A549 (cell line): ENCODE data around the gene KCNH2. TPM values are rescaled to one million over a fixed set of nuclear protein-coding genes. Genes with fewer than 3 reads are reported as not detected.

ENCODE experiments used
- ATAC-seq, 2 experiments: fragments of 200-7000 bp in 1 of 2; fragments of >200 bp in 1 of 2; cut with Nextera tagmentation in 1 of 2; cut with Tn5 transposase in 1 of 2; 3 replicates each; pipeline versions ENCODE4 v1.8.0 to v1.9.1; 2018 to 2020; ENCODE audit warnings: mild to moderate bottlenecking in 1 of 2, moderate library complexity in 1 of 2
- CTCF ChIA-PET: fragments of 300-600 bp; sonication (Branson Sonifier 250); formaldehyde crosslinking; extraction: SDS; loops from one replicate; lab custom pipeline; 2021; ENCODE audit warnings: antibody characterized with exemption, inconsistent platforms; lab: Yijun Ruan, JAX
- POLR2A ChIA-PET: fragments of 350-600 bp; formaldehyde crosslinking; extraction: SDS; loops from one replicate; lab custom pipeline; 2021; ENCODE audit warnings: antibody characterized with exemption, inconsistent platforms; lab: Yijun Ruan, JAX
- DNase-seq, 2 experiments: peaks; one replicate each; pipeline versions ENCODE4 v3.0.0 to v3.0.0-alpha.2; 2011 to 2016; ENCODE audit warnings: low read depth in 1 of 2, low spot score in 1 of 2
- FAIRE-seq: peaks from 2 replicates; lab custom pipeline; 2011; peaks lifted over from hg19 to GRCh38; lab: Jason Lieb, UNC
- H3K27ac ChIP-seq, 2 experiments: fragments of >200 bp; sonication (Bioruptor Twin); formaldehyde crosslinking; 3 replicates each; pipeline ENCODE4 v1.5.1; 2016 to 2017
- H3K4me1 ChIP-seq: fragments of >200 bp; sonication (Bioruptor Twin); formaldehyde crosslinking; 3 replicates; pipeline ENCODE4 v1.6.1; 2016
- H3K4me2 ChIP-seq: fragments of >200 bp; sonication (Bioruptor Twin); formaldehyde crosslinking; 3 replicates; pipeline ENCODE4 v1.6.1; 2016
- H3K4me3 ChIP-seq: fragments of >200 bp; sonication (Bioruptor Twin); formaldehyde crosslinking; 3 replicates; pipeline ENCODE4 v1.5.1; 2016
- H3K9me3 ChIP-seq: fragments of >200 bp; sonication (Bioruptor Twin); formaldehyde crosslinking; 3 replicates; pipeline ENCODE4 v1.6.1; 2016
- CBX8 ChIP-seq: fragments of 200-600 bp; sonication (generic); IDR thresholded peaks from 2 replicates; pipeline ENCODE4 v1.6.1; 2016
- CHD2 ChIP-seq: fragments of 150-350 bp; IDR thresholded peaks from 2 replicates; pipeline ENCODE4 v1.6.1; 2014; ENCODE audit warnings: low read length; ENCODE audit not compliant: partially characterized antibody
- EP300 ChIP-seq, 2 experiments: fragments of >200 bp; sonication (Bioruptor Twin); formaldehyde crosslinking; IDR thresholded peaks; 2 replicates in 1 of 2; 3 replicates in 1 of 2; pipeline ENCODE4 v1.6.1; 2016 to 2017
- ESRRA ChIP-seq: fragments of 150-350 bp; IDR thresholded peaks from 2 replicates; pipeline ENCODE4 v1.6.1; 2014; ENCODE audit warnings: mild to moderate bottlenecking, low read length, borderline replicate concordance
- HEYL ChIP-seq: fragments of 250-450 bp; sonication (Bioruptor Pico); IDR thresholded peaks from 2 replicates; pipeline ENCODE4 v1.8.0; 2021; ENCODE audit warnings: mild to moderate bottlenecking, moderate library complexity
- KDM1A ChIP-seq: fragments of 200-600 bp; sonication (generic); IDR thresholded peaks from 2 replicates; pipeline ENCODE4 v1.6.1; 2016; ENCODE audit warnings: low read depth, mild to moderate bottlenecking
- MAFK ChIP-seq: fragments of 450-650 bp; IDR thresholded peaks from 2 replicates; pipeline ENCODE4 v1.6.1; 2014; ENCODE audit not compliant: partially characterized antibody
- MAZ ChIP-seq: fragments of 150-350 bp; IDR thresholded peaks from 2 replicates; pipeline ENCODE4 v1.6.1; 2014; ENCODE audit warnings: antibody characterized with exemption, low read depth, low read length, borderline replicate concordance
- NPAS2 ChIP-seq: fragments of 250-450 bp; sonication (Bioruptor Pico); IDR thresholded peaks from 2 replicates; pipeline ENCODE4 v1.8.0; 2022; ENCODE audit warnings: mild to moderate bottlenecking, moderate library complexity, borderline replicate concordance
- NR3C1 ChIP-seq: fragments of >200 bp; sonication (Bioruptor Twin); formaldehyde crosslinking; IDR thresholded peaks from 3 replicates; pipeline ENCODE4 v1.6.1; 2017
- PHF8 ChIP-seq: fragments of 200-600 bp; sonication (generic); IDR thresholded peaks from 2 replicates; pipeline ENCODE4 v1.6.1; 2016; ENCODE audit warnings: low read depth, mild to moderate bottlenecking, antibody characterized with exemption, moderate library complexity, borderline replicate concordance
- ZC3H11A ChIP-seq: fragments of 450-650 bp; IDR thresholded peaks from 2 replicates; pipeline ENCODE4 v1.6.1; 2014; ENCODE audit warnings: antibody characterized with exemption, mild to moderate bottlenecking
- ZFP36 ChIP-seq: fragments of 450-650 bp; IDR thresholded peaks from 2 replicates; pipeline ENCODE4 v1.6.1; 2014; ENCODE audit warnings: borderline replicate concordance; ENCODE audit not compliant: partially characterized antibody
- WGBS: methylation state at CpG from one replicate; pipeline ENCODE4 v1.1.6; 2017; ENCODE audit errors: missing lambda C conversion rate; 5-methylcytosine and 5-hydroxymethylcytosine counted together
- polyA plus RNA-seq, 4 experiments: library from polyadenylated mRNA; depleted of rRNA in 3 of 4; stranded (reverse); fragments of >200 nt; fragmentation: RNase III in 1 of 4; extraction: RNeasy Plus Mini Kit Qiagen cat#74134 plus additional on column Dnase treatment in 1 of 4; gene quantifications; 2 replicates in 3 of 4; 3 replicates in 1 of 4; pipeline ENCODE4 v1.2.3, GENCODE V29; 2011 to 2017
- TF ChIP-seq, protein P1 (sequence below): fragments of >200 bp; sonication (Bioruptor Twin); formaldehyde crosslinking; IDR thresholded peaks from 2 replicates; pipeline ENCODE4 v1.6.1; 2016
- TF ChIP-seq, protein P2 (sequence below): fragments of 150-350 bp; IDR thresholded peaks from 2 replicates; pipeline ENCODE4 v1.6.1; 2014; ENCODE audit warnings: low read depth, mild to moderate bottlenecking, low read length

The KCNH2 gene
- polyA plus RNA-seq, 2 of the 4 experiments (the other 2 are of a cell fraction), result 0.26 to 0.41 TPM

DNA sequence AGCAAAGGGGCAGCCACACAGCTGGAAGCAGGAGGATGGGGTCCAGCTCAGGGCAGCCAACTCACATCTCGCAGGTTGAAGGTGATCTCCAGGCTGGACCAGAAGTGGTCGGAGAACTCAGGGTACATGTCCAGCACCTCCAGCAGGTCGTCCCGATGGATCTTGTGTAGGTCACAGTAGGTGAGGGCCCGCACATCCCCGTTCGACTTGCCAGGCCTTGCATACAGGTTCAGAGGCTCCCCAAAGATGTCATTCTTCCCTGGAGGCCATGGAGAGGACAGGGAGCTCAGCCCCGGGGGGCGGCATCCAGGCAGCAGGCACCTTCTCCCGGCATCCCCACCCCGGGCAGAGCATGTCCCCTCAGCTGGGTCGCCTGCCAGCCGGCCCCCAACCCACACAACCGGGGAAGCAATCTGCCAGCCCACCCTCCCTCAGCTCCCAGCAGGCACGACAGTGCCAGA, 29.3 kb downstream of the KCNH2 start (continued):
- no peak for TF ChIP-seq MAFK
- no peak for TF ChIP-seq ZC3H11A
- no peak for TF ChIP-seq CBX8

- no peak overlapping the region for H3K27ac ChIP-seq
- CTCF ChIA-PET, result interaction anchor here (1.1 to 2.2 kb wide), 3 partner anchors 13 to 53 kb away, joined by 3 to 6 read pairs (median 4); no protein-coding TSS in a partner anchor
- FAIRE-seq, result no peak
These were observed 30.1 kb downstream of the KCNH2 start for GRCh38 chr7:150947761-150948651.

DNA sequence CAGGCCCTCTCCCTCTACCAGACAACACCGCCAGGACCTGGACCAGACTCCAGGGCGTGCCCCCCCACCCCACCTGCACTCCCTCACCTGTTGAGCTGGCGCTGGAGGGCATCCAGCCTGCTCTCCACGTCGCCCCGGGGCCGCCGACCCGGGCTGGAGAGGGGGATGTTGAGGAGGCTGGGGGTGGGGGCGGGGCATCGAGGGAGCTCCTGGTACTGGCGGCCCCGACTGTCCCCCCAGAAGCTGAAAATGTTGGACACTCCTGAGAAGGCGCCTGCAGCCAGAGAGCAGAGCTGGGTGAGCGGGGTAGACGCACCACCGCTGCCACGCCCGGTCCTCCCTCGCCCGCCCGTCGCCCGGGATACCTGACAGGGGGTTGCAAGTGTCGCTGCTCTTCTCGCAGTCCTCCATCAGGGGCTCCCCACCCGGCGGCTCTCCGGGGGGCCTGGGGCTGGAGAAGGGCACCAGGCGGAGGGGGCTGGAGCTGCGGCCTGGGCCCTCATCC, 30.8 kb downstream of the KCNH2 start:
- TF ChIP-seq, protein P1, sequence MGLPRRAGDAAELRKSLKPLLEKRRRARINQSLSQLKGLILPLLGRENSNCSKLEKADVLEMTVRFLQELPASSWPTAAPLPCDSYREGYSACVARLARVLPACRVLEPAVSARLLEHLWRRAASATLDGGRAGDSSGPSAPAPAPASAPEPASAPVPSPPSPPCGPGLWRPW, result no peak
- TF ChIP-seq, protein P2, sequence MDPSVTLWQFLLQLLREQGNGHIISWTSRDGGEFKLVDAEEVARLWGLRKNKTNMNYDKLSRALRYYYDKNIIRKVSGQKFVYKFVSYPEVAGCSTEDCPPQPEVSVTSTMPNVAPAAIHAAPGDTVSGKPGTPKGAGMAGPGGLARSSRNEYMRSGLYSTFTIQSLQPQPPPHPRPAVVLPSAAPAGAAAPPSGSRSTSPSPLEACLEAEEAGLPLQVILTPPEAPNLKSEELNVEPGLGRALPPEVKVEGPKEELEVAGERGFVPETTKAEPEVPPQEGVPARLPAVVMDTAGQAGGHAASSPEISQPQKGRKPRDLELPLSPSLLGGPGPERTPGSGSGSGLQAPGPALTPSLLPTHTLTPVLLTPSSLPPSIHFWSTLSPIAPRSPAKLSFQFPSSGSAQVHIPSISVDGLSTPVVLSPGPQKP, result no peak
- no peaks in the 10 kb centered on the region for H3K4me1 ChIP-seq
- no peak overlapping the region for H3K4me2 ChIP-seq
- ChIA-PET CTCF (interaction anchor here (1.1 to 2.2 kb wide), 2 partner anchors 16 to 54 kb away, joined by 3 to 6 read pairs; no protein-coding TSS in a partner anchor), POLR2A (no interaction called here)
- WGBS, result 72% methylated on average over 6 of the region's 31 CpGs
- ATAC-seq (no peak), DNase-seq (no peak), FAIRE-seq (no peak)
- no peaks in the 10 kb centered on the region for H3K9me3 ChIP-seq
- no peak overlapping the region for H3K27ac ChIP-seq
- H3K4me3 ChIP-seq, result no peak overlapping the region

More at GRCh38 chr7:150947761-150948651, 30.1 kb downstream of the KCNH2 start:
- Histone ChIP-seq H3K4me1 (no peaks in the 10 kb centered on the region), H3K9me3 (no peaks in the 10 kb centered on the region), H3K4me2 (no peak overlapping the region), H3K4me3 (no peak overlapping the region)
- DNase-seq (no peak), ATAC-seq (no peak)
- WGBS, result 61% methylated on average over 23 of the region's 34 CpGs
- TF ChIP-seq PHF8 (no peak), ZFP36 (peak; percentile 53), MAZ (no peak)
- POLR2A ChIA-PET, result no interaction called here

DNA sequence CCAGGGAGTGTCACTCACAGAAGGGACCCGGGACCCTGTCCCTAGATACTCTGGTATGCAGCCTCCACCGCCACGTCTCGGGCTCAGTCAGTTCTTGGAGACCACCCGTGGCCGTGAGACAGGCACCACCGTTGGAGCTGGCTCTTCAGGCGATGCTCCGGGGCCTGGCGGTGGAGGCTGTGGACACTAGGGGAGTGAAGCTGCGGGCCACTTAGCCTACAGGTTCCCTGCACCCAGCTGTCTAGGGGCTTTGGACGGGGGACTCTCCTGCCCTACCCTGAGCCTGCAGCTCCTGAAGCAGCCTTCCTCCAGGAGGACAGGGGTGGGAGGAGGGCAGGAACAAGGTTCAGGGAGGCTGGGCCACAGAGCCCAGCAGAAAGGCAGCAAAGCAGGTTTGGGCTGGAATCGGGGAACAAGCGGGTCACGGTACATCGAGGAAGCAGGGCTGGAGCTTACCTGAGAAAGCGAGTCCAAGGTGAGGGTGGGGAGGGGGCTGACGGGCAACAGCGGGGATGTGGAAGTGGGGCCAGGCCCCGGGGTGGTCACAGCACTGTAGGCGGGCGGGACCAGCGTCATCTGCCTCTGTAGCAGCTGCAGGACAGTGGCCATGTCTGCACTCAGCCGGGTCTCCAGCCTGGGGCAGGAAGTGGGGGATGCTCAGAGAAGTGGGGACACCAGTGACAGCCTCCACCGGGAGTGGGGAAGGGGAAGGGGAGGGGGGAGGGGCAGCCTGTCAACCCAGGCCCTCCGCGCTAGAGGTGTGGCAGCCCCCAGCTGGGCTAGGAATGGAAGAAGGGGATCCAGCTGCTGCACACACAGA, 31.5 kb downstream of the KCNH2 start:
- ChIA-PET POLR2A (no interaction called here), CTCF (interaction anchor here (1.1 to 2.2 kb wide), 2 partner anchors 16 to 29 kb away, joined by 4 to 6 read pairs; no protein-coding TSS in a partner anchor)
- DNase-seq (no peak), ATAC-seq (peak in 1 of 2 experiments; percentile 6; a peak in 2 of 6 replicates), FAIRE-seq (no peak)
- Histone ChIP-seq H3K4me1 (no peaks in the 10 kb centered on the region), H3K27ac (no peak overlapping the region), H3K4me3 (no peak overlapping the region), H3K9me3 (no peaks in the 10 kb centered on the region), H3K4me2 (no peak overlapping the region)
- TF ChIP-seq CHD2, result no peak
- no peak for TF ChIP-seq HEYL
- TF ChIP-seq ESRRA, result no peak
- TF ChIP-seq NR3C1, result no peak
- TF ChIP-seq EP300 (IDR thresholded peaks at IDR 0.05), result no peak
- no peak for TF ChIP-seq KDM1A
- TF ChIP-seq NPAS2, result no peak
- 75% methylated on average over 15 of the region's 27 CpGs for WGBS
